Measurements from ENCODE around the gene P3H1.
A peak's percentile ranks its signal among the peaks of the same experiment; 100 is the strongest.
"Not testable (repeated sequence)": the region's sequence is repeated elsewhere in the genome, so short reads cannot be mapped to it uniquely, and the experiment has no call there.

Gene P3H1, protein sequence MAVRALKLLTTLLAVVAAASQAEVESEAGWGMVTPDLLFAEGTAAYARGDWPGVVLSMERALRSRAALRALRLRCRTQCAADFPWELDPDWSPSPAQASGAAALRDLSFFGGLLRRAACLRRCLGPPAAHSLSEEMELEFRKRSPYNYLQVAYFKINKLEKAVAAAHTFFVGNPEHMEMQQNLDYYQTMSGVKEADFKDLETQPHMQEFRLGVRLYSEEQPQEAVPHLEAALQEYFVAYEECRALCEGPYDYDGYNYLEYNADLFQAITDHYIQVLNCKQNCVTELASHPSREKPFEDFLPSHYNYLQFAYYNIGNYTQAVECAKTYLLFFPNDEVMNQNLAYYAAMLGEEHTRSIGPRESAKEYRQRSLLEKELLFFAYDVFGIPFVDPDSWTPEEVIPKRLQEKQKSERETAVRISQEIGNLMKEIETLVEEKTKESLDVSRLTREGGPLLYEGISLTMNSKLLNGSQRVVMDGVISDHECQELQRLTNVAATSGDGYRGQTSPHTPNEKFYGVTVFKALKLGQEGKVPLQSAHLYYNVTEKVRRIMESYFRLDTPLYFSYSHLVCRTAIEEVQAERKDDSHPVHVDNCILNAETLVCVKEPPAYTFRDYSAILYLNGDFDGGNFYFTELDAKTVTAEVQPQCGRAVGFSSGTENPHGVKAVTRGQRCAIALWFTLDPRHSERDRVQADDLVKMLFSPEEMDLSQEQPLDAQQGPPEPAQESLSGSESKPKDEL

DNA sequence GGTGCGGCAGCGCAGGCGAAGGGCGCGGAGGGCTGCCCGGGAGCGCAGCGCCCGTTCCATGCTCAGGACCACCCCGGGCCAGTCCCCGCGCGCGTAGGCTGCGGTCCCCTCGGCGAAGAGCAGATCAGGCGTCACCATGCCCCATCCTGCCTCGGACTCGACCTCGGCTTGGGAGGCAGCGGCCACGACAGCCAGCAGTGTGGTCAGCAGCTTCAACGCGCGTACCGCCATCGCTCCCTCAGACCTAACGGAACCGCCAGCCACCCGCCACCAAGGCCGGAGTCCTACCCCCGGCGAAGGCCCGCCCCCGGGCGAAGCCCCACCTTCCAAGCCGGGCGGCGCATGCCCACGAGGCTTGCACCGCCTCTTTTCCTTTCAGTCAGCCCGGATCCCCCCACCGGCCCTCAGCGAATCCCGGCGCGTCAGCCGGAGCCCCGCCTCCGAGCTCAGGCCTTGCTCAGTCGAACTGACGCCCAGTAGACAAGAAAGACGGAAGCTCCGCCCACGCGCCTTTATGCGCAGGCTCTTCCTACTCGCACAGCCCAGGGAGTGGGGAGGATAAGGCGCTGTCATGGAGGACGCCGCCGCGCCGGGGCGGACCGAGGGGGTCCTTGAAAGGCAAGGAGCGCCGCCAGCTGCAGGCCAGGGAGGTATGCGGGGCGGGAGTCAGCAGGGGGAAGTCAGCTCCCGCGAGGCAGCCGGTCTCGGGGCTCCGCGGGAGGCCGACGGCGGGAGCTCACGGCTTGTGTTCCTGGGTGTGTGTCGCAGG is at the start of gene P3H1, which contains the start of gene C1orf50:
TSS of gene P3H1 (minus strand) at position 288 of the 769 bp plus-strand sequence. CDS start at position 231, 57 bp downstream.
TSS of gene C1orf50 (plus strand) at position 509 of the 769 bp plus-strand sequence. CDS start at position 572, 63 bp downstream.
- DNase-seq (ENCODE audit: insufficient read length, low spot score) (peak; percentile 68), FAIRE-seq (no peak)
- TF ChIP-seq, protein P1, sequence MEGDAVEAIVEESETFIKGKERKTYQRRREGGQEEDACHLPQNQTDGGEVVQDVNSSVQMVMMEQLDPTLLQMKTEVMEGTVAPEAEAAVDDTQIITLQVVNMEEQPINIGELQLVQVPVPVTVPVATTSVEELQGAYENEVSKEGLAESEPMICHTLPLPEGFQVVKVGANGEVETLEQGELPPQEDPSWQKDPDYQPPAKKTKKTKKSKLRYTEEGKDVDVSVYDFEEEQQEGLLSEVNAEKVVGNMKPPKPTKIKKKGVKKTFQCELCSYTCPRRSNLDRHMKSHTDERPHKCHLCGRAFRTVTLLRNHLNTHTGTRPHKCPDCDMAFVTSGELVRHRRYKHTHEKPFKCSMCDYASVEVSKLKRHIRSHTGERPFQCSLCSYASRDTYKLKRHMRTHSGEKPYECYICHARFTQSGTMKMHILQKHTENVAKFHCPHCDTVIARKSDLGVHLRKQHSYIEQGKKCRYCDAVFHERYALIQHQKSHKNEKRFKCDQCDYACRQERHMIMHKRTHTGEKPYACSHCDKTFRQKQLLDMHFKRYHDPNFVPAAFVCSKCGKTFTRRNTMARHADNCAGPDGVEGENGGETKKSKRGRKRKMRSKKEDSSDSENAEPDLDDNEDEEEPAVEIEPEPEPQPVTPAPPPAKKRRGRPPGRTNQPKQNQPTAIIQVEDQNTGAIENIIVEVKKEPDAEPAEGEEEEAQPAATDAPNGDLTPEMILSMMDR (IDR thresholded peaks at IDR 0.05; ENCODE audit: insufficient read depth, missing control alignments) = no peak

DNA sequence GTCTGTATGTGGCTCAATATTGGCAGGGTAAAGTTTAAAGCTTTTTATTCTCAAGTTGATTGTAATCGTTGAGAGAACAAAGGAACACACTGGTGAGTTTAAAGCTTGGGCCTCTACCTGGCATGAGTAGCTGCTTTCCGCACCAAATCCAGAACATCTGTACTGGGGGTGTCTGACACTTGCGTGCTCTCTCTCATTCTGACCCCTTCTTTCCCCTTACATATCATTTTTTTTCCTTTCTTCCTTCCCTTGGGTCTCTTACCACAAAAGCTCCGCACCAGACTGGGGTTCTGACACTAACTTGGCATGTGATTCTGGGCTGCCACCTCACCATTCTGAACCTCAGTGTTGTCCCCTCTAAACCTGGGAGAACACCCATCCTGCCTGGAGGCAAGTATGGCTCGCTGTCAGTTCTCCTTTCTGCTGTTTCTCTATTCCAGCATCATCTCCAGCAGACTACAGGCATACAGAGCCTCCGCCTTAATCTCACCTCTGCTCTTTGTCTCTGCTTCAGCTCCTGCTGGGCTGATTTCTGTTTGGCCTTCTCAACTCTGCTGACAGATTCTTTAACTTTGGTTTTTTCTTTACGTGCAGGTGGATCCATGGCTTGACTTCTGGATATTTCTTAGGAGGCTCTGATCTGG is 49.2 kb upstream of the P3H1 start:
- DNase-seq (ENCODE audit: insufficient read length, low spot score) (no peak), FAIRE-seq (no peak)
- TF ChIP-seq, protein P1 (IDR thresholded peaks at IDR 0.05; ENCODE audit: insufficient read depth, missing control alignments) = no peak

- not testable (repeated sequence) for DNase-seq (ENCODE audit: insufficient read length, low spot score); FAIRE-seq
Observed at GRCh38 chr1:42814815-42815214, 48.0 kb upstream of the P3H1 start.

DNA sequence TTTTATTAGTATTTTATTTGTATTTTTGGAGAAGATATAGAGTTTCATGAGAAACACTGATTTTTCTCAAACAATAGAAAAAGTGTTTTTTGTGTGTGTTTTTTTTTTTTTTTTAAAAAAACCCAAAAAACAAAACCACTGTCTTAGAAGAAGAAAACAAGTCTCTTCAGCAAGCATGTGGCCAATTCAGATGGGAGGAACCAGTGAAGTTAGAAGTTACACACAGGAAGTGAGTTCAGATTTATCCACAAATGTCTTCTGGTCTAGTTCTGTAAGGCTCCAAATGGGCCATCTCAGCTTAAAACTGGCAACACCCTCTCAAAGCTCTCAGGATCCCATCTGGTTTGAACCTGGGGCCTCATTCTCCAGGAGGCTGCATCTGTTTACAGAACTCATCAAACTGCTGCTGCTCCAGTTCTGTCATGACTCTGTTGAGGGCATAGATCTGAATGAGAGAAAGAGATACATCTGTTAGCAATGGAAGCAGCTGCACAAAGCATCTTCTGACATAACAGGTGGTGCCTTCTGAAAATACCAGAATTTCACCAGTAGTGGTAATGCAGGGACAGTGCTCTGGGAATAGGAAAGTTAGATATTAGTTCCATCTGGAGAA is 40.3 kb upstream of the P3H1 start:
- DNase-seq (ENCODE audit: insufficient read length, low spot score) = no peak
- FAIRE-seq = no peak
- TF ChIP-seq, protein P1 (IDR thresholded peaks at IDR 0.05; ENCODE audit: insufficient read depth, missing control alignments) = no peak

- no peak for DNase-seq (ENCODE audit: insufficient read length, low spot score)
- TF ChIP-seq, protein P1 (IDR thresholded peaks at IDR 0.05; ENCODE audit: insufficient read depth, missing control alignments) = no peak
- FAIRE-seq = no peak
Observed at GRCh38 chr1:42806593-42806992, 39.8 kb upstream of the P3H1 start.

GRCh38 chr1:42806171-42806570 is 39.3 kb upstream of the P3H1 start:
- DNase-seq (ENCODE audit: insufficient read length, low spot score) = no peak
- TF ChIP-seq, protein P1 (IDR thresholded peaks at IDR 0.05; ENCODE audit: insufficient read depth, missing control alignments) = no peak
- no peak for FAIRE-seq
